ENCODE measurements around the gene LDLRAP1.

DNA sequence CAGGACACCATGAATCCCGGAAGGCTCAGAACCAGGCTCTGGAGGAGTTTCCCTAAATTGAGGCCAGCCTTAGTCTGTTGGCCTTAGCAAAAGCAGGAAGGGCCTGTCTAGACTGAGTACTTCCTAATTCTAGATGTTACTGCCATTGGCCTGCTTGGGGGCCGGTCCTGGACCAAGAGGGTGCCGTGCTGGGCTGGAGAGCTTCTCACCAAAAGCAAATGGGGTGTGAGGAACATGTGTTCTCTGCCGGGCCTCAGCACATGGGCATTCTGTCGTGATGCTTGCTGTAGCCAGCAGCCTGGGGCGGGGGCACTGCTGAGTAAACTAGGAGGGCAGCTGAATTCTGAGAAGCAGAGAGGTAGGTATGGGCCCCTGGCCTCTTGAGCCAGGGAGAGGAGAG, 37.5 kb downstream of the LDLRAP1 start:
- TF ChIP-seq, protein P1, sequence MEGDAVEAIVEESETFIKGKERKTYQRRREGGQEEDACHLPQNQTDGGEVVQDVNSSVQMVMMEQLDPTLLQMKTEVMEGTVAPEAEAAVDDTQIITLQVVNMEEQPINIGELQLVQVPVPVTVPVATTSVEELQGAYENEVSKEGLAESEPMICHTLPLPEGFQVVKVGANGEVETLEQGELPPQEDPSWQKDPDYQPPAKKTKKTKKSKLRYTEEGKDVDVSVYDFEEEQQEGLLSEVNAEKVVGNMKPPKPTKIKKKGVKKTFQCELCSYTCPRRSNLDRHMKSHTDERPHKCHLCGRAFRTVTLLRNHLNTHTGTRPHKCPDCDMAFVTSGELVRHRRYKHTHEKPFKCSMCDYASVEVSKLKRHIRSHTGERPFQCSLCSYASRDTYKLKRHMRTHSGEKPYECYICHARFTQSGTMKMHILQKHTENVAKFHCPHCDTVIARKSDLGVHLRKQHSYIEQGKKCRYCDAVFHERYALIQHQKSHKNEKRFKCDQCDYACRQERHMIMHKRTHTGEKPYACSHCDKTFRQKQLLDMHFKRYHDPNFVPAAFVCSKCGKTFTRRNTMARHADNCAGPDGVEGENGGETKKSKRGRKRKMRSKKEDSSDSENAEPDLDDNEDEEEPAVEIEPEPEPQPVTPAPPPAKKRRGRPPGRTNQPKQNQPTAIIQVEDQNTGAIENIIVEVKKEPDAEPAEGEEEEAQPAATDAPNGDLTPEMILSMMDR (IDR thresholded peaks at IDR 0.05; ENCODE audit: insufficient read depth, low read depth, low read length): no peak
- no peak for TF ChIP-seq EZH2 (IDR thresholded peaks at IDR 0.05; ENCODE audit: insufficient read depth, low read length)

All from astrocyte (in vitro differentiated cells and primary cell).